DOHH2 (cell line): ENCODE data around the gene GNAO1.

Experiments
- EZH2phosphoT487 ChIP-seq: fragments of 200-600 bp; sonication (generic); IDR thresholded peaks from 2 replicates; pipeline ENCODE4 v1.6.1; 2017; ENCODE audit warnings: borderline replicate concordance, mild to moderate bottlenecking, antibody characterized with exemption, low read length, moderate library complexity, mixed read lengths
- TF ChIP-seq, protein P1 (sequence below): fragments of 200-600 bp; sonication (generic); IDR thresholded peaks from one replicate; pipeline ENCODE4 v1.5.1; 2014; ENCODE audit warnings: antibody characterized with exemption, mild to moderate bottlenecking, low read depth, low read length; ENCODE audit not compliant: poor library complexity, severe bottlenecking

DNA sequence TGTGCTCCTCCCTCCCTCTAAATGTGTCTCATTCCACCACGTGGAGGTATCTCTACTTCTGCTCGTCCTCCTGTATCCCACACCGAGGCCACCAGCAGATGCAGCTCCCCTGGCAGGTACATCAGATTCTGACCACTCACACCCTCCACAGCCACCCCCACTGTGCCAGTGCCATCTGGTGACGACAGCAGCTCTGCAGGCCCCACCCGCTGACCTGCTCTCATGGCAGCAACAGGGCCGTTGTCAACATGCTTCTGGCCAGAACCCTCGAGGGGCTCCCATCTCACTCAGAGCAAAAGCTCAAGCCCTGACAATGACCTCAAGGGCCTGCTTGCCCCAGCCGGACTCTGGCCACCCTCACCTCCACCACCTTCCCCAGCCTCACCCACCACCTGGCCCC, 140.6 kb downstream of the GNAO1 start:
- TF ChIP-seq, protein P1, sequence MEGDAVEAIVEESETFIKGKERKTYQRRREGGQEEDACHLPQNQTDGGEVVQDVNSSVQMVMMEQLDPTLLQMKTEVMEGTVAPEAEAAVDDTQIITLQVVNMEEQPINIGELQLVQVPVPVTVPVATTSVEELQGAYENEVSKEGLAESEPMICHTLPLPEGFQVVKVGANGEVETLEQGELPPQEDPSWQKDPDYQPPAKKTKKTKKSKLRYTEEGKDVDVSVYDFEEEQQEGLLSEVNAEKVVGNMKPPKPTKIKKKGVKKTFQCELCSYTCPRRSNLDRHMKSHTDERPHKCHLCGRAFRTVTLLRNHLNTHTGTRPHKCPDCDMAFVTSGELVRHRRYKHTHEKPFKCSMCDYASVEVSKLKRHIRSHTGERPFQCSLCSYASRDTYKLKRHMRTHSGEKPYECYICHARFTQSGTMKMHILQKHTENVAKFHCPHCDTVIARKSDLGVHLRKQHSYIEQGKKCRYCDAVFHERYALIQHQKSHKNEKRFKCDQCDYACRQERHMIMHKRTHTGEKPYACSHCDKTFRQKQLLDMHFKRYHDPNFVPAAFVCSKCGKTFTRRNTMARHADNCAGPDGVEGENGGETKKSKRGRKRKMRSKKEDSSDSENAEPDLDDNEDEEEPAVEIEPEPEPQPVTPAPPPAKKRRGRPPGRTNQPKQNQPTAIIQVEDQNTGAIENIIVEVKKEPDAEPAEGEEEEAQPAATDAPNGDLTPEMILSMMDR: no peak
- TF ChIP-seq EZH2phosphoT487: no peak
